Retinal pigment epithelial cell (primary cell): ENCODE results near the gene CCND3.
A peak's percentile ranks its signal among the peaks of the same experiment; 100 is the strongest.

ENCODE experiments used
- DNase-seq: peaks from one replicate; pipeline ENCODE4 v3.0.0-alpha.2; 2010; ENCODE audit warnings: low read depth
- H3K4me3 ChIP-seq: 2 replicates; pipeline ENCODE4 v1.5.1; 2011; ENCODE audit warnings: mild to moderate bottlenecking, low read length, control low read depth, moderate library complexity
- TF ChIP-seq, protein P1 (sequence below): conservative IDR thresholded peaks from 2 replicates; pipeline ENCODE4 v1.5.1; 2011; ENCODE audit warnings: low read depth, low read length, control low read depth, inconsistent platforms

Gene CCND3

DNA sequence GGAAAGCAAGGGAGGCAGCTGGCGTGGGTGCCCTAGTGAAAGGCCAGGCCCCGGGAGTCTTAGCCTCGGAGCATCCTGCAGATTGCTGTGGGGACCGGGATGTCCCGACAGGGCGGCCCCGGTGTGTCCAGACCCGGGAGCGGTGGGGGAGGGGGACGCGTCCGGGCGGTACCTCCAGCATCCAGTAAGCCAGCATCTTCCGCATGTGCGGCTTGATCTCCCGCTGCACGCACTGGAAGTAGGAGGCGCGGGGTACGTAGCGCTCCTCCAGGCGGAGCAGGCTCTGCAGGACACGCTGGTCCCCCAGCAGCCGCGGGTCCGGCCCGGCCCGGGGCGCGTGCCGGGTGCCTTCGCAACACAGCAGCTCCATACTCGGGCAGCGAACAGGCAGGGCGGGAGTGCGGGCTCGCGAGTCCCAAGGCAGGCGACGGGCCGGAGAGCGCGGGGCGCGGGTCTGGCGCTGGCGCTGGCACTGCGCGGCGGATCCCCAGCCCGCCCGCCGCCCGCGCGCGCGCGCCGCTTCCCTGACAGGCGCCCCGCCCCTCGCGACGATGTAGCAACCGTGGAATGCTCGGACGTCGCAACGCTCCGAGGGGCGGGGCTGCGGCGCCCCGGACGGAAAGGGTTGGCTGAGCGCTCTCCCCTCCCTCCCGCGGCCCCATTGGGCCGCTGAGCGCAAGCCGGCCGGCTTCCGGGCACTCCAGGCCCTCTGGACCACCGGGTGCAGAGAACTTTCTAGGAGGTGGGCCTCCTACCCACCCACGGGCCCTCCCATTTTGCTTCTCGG is at the start of gene CCND3:
CCND3 (minus strand) TSS at position 529 of the 787 bp plus-strand sequence; CDS start at position 370, 159 bp downstream.
- DNase-seq = peak; percentile 61
- TF ChIP-seq, protein P1, sequence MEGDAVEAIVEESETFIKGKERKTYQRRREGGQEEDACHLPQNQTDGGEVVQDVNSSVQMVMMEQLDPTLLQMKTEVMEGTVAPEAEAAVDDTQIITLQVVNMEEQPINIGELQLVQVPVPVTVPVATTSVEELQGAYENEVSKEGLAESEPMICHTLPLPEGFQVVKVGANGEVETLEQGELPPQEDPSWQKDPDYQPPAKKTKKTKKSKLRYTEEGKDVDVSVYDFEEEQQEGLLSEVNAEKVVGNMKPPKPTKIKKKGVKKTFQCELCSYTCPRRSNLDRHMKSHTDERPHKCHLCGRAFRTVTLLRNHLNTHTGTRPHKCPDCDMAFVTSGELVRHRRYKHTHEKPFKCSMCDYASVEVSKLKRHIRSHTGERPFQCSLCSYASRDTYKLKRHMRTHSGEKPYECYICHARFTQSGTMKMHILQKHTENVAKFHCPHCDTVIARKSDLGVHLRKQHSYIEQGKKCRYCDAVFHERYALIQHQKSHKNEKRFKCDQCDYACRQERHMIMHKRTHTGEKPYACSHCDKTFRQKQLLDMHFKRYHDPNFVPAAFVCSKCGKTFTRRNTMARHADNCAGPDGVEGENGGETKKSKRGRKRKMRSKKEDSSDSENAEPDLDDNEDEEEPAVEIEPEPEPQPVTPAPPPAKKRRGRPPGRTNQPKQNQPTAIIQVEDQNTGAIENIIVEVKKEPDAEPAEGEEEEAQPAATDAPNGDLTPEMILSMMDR = no peak
- H3K4me3 ChIP-seq = peak within 1 kb of the TSS; percentile 88

DNA sequence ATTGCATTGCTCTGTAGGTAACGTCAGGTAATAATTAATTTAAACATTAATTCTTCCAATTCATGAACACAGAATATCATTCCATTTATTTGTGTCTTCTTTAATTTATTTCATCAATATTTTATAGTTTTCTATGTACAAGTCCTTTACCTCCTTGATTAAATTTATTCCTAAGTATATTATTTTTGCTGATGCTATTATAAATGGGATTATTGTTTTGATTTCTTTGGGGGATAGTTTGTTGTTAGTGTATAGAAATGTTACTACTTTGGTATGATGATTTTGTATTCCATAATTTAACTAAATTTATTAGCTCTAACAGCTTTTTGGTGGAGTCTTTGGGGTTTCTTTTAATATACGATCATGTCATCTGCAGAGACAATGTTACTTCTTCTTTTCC is 44.7 kb upstream of the CCND3 start:
- TF ChIP-seq, protein P1 = no peak
- no peak for DNase-seq
- no peak overlapping the region for H3K4me3 ChIP-seq

DNA sequence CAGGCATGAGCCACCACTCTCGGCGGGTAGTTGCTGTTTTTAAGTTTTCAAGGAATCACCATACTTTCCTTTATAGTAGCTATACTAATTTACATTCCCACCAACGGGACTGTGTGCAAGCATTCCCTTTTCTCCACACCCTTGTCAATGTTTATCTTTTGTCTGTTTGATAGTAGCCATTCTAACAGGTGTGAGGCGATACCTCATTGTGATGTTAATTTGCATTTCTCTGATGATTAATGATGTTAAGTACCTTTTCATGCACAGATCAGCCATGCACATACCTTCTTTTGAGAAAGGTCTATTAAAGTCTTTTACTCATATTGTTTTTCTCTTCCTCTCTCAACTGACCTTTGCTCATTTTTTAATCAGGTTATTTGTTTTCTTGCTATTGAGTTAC is 43.0 kb upstream of the CCND3 start:
- TF ChIP-seq, protein P1 = no peak
- DNase-seq = no peak
- H3K4me3 ChIP-seq = no peak overlapping the region

DNA sequence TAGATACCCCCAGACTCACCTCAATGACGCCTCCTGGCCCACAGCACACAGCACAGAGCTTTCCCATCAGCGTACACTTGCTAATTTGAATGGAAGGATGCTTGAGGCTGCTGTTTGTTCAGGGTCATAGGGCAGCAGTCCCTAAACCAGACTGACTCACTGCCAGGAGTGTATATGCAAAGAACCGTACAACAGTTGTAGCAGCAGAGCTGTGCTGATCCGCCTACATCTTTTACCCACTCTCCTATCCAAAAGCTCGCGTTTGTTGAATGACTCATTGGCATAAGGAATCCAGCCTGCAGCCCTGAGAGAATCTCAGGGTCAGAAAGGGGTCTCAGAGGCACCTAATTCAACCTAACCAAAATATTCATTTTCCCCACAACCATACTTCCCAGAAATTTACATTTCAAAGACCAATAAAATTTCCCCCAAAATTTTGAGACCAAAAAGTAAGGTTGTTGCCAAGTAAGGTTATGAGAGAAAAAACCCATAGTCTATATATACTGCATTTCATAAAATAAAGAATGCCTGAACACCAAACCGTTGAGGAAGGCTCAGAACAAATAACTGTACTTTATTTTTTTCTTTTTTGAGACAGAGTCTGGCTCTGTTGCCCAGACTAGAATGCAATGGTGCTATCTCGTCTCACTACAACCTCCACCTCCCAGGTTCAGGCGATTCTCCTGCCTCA is 35.3 kb upstream of the CCND3 start:
- H3K4me3 ChIP-seq = no peak overlapping the region
- DNase-seq = peak; percentile 15

DNA sequence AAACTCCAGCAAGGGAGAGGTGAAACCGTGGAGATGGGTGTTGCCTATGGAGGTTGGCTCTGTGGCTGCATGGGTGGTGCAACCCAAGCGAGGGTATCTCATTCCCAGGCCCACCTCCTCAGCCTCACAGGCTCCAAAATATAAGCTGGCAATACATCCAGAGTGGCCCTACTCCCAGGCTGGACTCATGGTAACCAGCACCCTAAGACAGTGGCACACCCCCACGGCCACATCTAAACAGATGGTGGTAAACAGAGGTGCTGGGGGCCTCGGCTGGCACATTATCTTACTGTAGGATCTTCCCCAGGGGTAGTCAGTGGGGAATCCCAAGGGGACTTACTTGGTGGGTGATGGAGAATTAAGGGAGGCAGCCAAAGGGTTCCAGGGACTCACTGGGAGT is 33.7 kb upstream of the CCND3 start:
- H3K4me3 ChIP-seq = no peak overlapping the region
- TF ChIP-seq, protein P1 = no peak
- DNase-seq = no peak

More for the DNA sequence above, 35.3 kb upstream of the CCND3 start:
- TF ChIP-seq, protein P1 = no peak

DNA sequence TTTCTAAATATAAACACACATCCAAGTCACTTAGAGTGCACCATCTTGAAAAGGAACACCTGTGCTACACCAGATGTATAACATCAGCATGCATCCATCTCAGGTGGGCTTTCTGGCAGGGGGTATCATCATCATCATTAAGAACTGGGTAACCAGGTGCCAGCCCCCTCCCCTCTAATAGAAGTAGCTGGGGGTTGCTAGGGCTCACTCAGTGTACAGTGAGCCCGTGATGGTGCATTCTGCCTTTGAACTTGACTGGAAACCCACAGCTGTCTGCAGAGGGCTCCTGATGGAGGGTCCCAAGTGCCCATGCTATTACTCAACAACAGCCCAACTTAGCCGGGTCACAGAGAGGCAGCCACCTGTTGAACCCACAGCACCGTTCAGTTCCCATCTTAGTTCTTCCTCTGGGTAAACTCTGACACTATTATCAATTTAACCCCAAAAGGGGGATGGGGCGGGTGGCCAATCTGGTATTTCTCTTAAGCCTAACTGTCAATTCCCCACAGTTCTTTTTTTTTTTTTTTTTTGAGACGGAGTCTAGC is 32.7 kb upstream of the CCND3 start:
- no peak for DNase-seq
- TF ChIP-seq, protein P1 = no peak

More for the DNA sequence above, 32.7 kb upstream of the CCND3 start:
- H3K4me3 ChIP-seq = no peak overlapping the region
